SK-N-SH treated with all-trans-retinoic acid at 6 μM for 48 hours (cell line): Measurements from ENCODE around the gene SNCB.

ENCODE experiments used
- ATAC-seq: fragments of 200-7000 bp; cut with Tn5 transposase; 3 replicates; pipeline ENCODE4 v1.9.1; 2020; ENCODE audit warnings: mild to moderate bottlenecking, moderate library complexity
- CSDC2 ChIP-seq: fragments of 250-450 bp; sonication (Bioruptor Pico); IDR thresholded peaks from 2 replicates; pipeline ENCODE4 v1.5.0; 2020; ENCODE audit warnings: mild to moderate bottlenecking, moderate library complexity
- ESRRG ChIP-seq: fragments of 250-450 bp; sonication (Bioruptor Pico); IDR thresholded peaks from 2 replicates; pipeline ENCODE4 v1.6.1; 2021; ENCODE audit warnings: mild to moderate bottlenecking
- ISL1 ChIP-seq: fragments of 250-450 bp; sonication (Bioruptor Pico); IDR thresholded peaks from 2 replicates; pipeline ENCODE4 v2.1.2; 2022; ENCODE audit warnings: mild to moderate bottlenecking, moderate library complexity
- OSR1 ChIP-seq: fragments of 250-450 bp; sonication (Bioruptor Pico); IDR thresholded peaks from 2 replicates; pipeline ENCODE4 v1.8.0; 2022; ENCODE audit warnings: moderate library complexity, mild to moderate bottlenecking, inconsistent platforms
- POU6F1 ChIP-seq: fragments of 250-450 bp; sonication (Bioruptor Pico); IDR thresholded peaks from 2 replicates; pipeline ENCODE4 v1.8.0; 2021; ENCODE audit warnings: low read depth, mild to moderate bottlenecking, moderate library complexity, borderline replicate concordance
- PPARA ChIP-seq: fragments of 250-450 bp; sonication (Bioruptor Pico); IDR thresholded peaks from 2 replicates; pipeline ENCODE4 v1.5.0; 2020; ENCODE audit warnings: mild to moderate bottlenecking, borderline replicate concordance
- RARB ChIP-seq: fragments of 250-450 bp; sonication (Bioruptor Pico); IDR thresholded peaks from 2 replicates; pipeline ENCODE4 v1.8.0; 2021; ENCODE audit warnings: mild to moderate bottlenecking, moderate library complexity
- SNAI2 ChIP-seq: fragments of 250-450 bp; sonication (Bioruptor Pico); IDR thresholded peaks from 2 replicates; pipeline ENCODE4 v1.5.0; 2020; ENCODE audit warnings: mild to moderate bottlenecking, moderate library complexity
- TCF4 ChIP-seq: fragments of 250-450 bp; sonication (Bioruptor Pico); IDR thresholded peaks from 2 replicates; pipeline ENCODE4 v1.8.0; 2021; ENCODE audit warnings: mild to moderate bottlenecking, moderate library complexity, borderline replicate concordance
- TOX ChIP-seq: fragments of 250-450 bp; sonication (Bioruptor Pico); IDR thresholded peaks from 2 replicates; pipeline ENCODE4 v1.8.0; 2021; ENCODE audit warnings: mild to moderate bottlenecking, moderate library complexity, borderline replicate concordance
- ZC3H10 ChIP-seq: fragments of 250-450 bp; sonication (Bioruptor Pico); IDR thresholded peaks from 2 replicates; pipeline ENCODE4 v1.5.1; 2021; ENCODE audit warnings: mild to moderate bottlenecking, moderate library complexity
- ZFP3 ChIP-seq: fragments of 250-450 bp; sonication (Bioruptor Pico); IDR thresholded peaks from 2 replicates; pipeline ENCODE4 v1.5.0; 2020; ENCODE audit warnings: mild to moderate bottlenecking, moderate library complexity
- ZFP30 ChIP-seq: fragments of 450-650 bp; formaldehyde crosslinking; IDR thresholded peaks from 2 replicates; pipeline ENCODE4 v1.5.0; 2022; ENCODE audit warnings: mild to moderate bottlenecking, moderate library complexity
- ZNF565 ChIP-seq: fragments of 450-650 bp; formaldehyde crosslinking; conservative IDR thresholded peaks from 2 replicates; pipeline ENCODE4 v1.5.0; 2020; ENCODE audit warnings: low read depth, mild to moderate bottlenecking, moderate library complexity
- ZNF70 ChIP-seq: fragments of 450-650 bp; formaldehyde crosslinking; IDR thresholded peaks from 2 replicates; pipeline ENCODE4 v1.5.0; 2020; ENCODE audit warnings: mild to moderate bottlenecking, moderate library complexity
- ZNF8 ChIP-seq: fragments of 450-650 bp; formaldehyde crosslinking; IDR thresholded peaks from 2 replicates; pipeline ENCODE4 v1.5.0; 2020; ENCODE audit warnings: mild to moderate bottlenecking, moderate library complexity
- TF ChIP-seq, protein P1 (sequence below): fragments of 250-450 bp; sonication (Bioruptor Pico); IDR thresholded peaks from 2 replicates; pipeline ENCODE4 v1.5.1; 2021; ENCODE audit warnings: mild to moderate bottlenecking, moderate library complexity
- TF ChIP-seq, protein P2 (sequence below): fragments of 250-450 bp; sonication (Bioruptor Pico); IDR thresholded peaks from 2 replicates; pipeline ENCODE4 v1.5.1; 2020; ENCODE audit warnings: low read depth, mild to moderate bottlenecking, moderate library complexity
- TF ChIP-seq, protein P3 (sequence below): fragments of 250-450 bp; sonication (Bioruptor Pico); IDR thresholded peaks from 2 replicates; pipeline ENCODE4 v1.5.0; 2020; ENCODE audit warnings: mild to moderate bottlenecking, moderate library complexity
- TF ChIP-seq, protein P4 (sequence below): fragments of 250-450 bp; sonication (Bioruptor Pico); IDR thresholded peaks from 2 replicates; pipeline ENCODE4 v1.8.0; 2020; ENCODE audit warnings: mild to moderate bottlenecking, moderate library complexity, borderline replicate concordance

Gene SNCB

GRCh38 chr5:176626876-176627236 lies 3.5 kb downstream of the SNCB start:
- TF ChIP-seq SNAI2 (CRISPR knock-in tag) (no peak), ZFP30 (CRISPR knock-in tag) (no peak), TOX (CRISPR knock-in tag) (no peak), ZFP3 (no peak), ZC3H10 (no peak), POU6F1 (CRISPR knock-in tag) (no peak), ZNF70 (CRISPR knock-in tag) (no peak), ZNF565 (CRISPR knock-in tag) (no peak), ESRRG (no peak), ISL1 (CRISPR knock-in tag) (no peak), CSDC2 (CRISPR knock-in tag) (no peak)
- TF ChIP-seq, protein P1, sequence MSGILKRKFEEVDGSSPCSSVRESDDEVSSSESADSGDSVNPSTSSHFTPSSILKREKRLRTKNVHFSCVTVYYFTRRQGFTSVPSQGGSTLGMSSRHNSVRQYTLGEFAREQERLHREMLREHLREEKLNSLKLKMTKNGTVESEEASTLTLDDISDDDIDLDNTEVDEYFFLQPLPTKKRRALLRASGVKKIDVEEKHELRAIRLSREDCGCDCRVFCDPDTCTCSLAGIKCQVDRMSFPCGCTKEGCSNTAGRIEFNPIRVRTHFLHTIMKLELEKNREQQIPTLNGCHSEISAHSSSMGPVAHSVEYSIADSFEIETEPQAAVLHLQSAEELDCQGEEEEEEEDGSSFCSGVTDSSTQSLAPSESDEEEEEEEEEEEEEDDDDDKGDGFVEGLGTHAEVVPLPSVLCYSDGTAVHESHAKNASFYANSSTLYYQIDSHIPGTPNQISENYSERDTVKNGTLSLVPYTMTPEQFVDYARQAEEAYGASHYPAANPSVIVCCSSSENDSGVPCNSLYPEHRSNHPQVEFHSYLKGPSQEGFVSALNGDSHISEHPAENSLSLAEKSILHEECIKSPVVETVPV (CRISPR knock-in tag), result no peak
- TF ChIP-seq, protein P2, sequence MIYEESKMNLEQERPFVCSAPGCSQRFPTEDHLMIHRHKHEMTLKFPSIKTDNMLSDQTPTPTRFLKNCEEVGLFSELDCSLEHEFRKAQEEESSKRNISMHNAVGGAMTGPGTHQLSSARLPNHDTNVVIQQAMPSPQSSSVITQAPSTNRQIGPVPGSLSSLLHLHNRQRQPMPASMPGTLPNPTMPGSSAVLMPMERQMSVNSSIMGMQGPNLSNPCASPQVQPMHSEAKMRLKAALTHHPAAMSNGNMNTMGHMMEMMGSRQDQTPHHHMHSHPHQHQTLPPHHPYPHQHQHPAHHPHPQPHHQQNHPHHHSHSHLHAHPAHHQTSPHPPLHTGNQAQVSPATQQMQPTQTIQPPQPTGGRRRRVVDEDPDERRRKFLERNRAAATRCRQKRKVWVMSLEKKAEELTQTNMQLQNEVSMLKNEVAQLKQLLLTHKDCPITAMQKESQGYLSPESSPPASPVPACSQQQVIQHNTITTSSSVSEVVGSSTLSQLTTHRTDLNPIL (CRISPR knock-in tag), result no peak
- ATAC-seq, result no peak

DNA sequence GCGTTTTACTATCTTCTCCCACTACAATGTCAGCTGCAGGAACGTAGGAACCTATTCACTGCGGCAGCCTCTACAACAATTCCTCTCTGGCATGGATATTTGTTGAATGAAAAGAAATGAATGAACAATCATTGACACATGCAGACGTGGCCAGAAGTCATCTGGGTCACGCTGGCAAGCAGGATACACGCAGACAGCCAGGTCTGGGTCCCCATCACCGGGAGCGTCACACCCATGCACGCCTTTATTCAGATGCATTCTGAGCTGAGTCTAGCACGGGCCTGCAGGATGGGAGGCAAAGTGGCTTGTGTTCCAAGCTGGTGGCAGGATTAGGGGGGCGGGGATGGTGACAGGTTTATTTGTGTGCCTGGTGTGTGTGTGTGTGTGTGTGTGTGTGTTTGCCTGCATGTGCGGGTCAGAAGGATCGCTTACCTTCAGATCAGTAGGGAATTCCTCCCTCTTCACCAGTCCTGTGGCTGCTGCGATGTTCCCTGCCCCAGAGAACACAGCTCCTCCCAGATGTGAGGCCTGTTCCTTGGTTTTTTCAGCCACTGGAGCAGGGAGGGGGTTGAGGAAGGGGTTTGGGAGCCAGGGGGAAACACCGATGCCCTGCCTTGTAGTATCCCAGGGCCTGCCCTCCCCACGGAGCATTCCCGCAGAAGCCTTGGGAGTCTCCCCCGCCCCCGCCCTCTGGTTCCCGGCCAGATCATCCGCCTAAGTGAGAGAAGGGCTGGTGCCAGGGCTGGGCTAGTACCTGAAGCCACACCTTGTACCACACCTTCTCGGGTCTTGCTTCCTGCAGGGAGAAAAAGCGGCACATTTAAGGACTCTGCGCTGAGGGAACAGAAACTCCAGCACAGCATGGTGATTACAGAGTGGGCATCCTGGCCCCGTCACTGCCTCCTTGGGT lies 4.1 kb downstream of the SNCB start:
- no peak for TF ChIP-seq POU6F1 (CRISPR knock-in tag)
- TF ChIP-seq, protein P3, sequence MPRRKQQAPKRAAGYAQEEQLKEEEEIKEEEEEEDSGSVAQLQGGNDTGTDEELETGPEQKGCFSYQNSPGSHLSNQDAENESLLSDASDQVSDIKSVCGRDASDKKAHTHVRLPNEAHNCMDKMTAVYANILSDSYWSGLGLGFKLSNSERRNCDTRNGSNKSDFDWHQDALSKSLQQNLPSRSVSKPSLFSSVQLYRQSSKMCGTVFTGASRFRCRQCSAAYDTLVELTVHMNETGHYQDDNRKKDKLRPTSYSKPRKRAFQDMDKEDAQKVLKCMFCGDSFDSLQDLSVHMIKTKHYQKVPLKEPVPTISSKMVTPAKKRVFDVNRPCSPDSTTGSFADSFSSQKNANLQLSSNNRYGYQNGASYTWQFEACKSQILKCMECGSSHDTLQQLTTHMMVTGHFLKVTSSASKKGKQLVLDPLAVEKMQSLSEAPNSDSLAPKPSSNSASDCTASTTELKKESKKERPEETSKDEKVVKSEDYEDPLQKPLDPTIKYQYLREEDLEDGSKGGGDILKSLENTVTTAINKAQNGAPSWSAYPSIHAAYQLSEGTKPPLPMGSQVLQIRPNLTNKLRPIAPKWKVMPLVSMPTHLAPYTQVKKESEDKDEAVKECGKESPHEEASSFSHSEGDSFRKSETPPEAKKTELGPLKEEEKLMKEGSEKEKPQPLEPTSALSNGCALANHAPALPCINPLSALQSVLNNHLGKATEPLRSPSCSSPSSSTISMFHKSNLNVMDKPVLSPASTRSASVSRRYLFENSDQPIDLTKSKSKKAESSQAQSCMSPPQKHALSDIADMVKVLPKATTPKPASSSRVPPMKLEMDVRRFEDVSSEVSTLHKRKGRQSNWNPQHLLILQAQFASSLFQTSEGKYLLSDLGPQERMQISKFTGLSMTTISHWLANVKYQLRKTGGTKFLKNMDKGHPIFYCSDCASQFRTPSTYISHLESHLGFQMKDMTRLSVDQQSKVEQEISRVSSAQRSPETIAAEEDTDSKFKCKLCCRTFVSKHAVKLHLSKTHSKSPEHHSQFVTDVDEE (CRISPR knock-in tag), result no peak
- TF ChIP-seq, protein P2 (CRISPR knock-in tag), result no peak
- no peak for TF ChIP-seq ZC3H10
- no peak for TF ChIP-seq TOX (CRISPR knock-in tag)
- TF ChIP-seq, protein P1 (CRISPR knock-in tag), result no peak
- no peak for TF ChIP-seq ZFP30 (CRISPR knock-in tag)
- no peak for TF ChIP-seq RARB (CRISPR knock-in tag)
- TF ChIP-seq, protein P4, sequence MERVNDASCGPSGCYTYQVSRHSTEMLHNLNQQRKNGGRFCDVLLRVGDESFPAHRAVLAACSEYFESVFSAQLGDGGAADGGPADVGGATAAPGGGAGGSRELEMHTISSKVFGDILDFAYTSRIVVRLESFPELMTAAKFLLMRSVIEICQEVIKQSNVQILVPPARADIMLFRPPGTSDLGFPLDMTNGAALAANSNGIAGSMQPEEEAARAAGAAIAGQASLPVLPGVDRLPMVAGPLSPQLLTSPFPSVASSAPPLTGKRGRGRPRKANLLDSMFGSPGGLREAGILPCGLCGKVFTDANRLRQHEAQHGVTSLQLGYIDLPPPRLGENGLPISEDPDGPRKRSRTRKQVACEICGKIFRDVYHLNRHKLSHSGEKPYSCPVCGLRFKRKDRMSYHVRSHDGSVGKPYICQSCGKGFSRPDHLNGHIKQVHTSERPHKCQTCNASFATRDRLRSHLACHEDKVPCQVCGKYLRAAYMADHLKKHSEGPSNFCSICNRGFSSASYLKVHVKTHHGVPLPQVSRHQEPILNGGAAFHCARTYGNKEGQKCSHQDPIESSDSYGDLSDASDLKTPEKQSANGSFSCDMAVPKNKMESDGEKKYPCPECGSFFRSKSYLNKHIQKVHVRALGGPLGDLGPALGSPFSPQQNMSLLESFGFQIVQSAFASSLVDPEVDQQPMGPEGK (CRISPR knock-in tag), result no peak
- no peak for TF ChIP-seq ISL1 (CRISPR knock-in tag)
- TF ChIP-seq ZNF70 (CRISPR knock-in tag), result no peak
- TF ChIP-seq OSR1, result no peak
- TF ChIP-seq ESRRG, result no peak
- TF ChIP-seq TCF4 (CRISPR knock-in tag), result no peak
- no peak for TF ChIP-seq SNAI2 (CRISPR knock-in tag)
- no peak for TF ChIP-seq ZNF8 (CRISPR knock-in tag)
- no peak for TF ChIP-seq PPARA (CRISPR knock-in tag)
- TF ChIP-seq ZNF565 (CRISPR knock-in tag), result no peak
- TF ChIP-seq, all 23 proteins: peak for 0
- ATAC-seq, result no peak
